Right kidney (tissue), 1 donor: ENCODE data around the gene BICD2.

Source experiments
- DNase-seq: peaks from one replicate; pipeline ENCODE4 v3.0.0-alpha.2; 2016

BICD2 gene

DNA sequence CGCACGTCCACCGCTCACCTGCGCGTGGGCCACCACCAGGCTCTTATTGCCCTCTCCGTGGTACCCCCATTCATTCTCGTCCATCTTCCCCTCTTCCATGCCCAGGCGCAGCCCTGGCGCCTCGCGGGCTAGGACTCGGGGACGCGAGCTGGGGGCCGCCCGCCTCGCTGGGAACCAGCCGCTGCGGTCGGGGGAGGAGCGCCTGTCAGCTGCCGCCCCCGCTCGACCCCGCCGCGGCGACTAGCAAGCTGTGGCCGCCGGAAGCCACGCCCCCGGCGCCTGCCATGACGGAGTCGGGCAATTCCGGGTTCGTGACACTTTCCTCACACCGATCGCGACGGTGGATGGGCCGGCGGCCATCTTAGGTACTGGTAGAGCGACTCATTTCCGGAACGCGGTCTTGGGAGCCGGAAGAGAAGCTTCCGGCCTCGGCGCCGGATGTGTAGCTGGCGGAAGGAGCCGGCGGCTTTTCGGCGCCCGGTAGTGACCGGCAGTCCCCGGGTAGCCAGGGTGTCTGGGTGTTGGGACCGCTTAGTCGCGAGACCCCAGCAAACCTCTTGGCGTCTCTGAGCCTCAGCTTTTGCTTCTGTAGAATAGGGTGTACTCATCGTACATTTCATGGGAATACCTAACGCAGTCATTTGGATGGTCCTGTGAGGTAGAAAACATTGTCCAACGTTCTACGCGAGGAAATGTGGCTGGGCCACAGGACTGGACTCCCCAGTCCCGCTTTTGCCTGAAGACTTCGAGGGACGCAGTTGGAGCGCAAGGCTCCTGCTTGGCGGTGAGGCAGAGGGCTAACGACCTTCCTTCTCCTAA lies 94.5 kb downstream of the BICD2 start, which contains the start of gene IPPK:
Gene IPPK, minus strand, starts transcription at position 242 of the 819 bp plus-strand sequence. Its CDS starts 143 bp downstream, at position 99.
- DNase-seq: peak; percentile 92

DNA sequence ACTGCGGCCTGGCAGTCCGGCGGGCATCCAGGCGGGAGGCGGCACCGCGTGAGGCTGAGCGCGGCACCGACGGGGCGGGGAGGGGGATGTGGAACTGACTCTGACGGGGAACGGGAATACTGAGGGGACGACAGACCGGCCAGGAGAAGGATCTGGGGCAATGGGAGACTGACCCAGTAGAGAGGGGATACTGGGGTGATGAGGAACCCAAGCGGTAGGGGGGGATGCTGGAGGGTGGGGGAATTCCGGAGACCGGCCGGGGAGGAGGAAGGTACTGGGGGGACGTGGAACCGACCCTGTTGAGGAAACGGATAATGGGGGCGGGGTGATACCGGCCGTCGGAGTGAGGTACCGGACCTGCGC lies 95.1 kb downstream of the BICD2 start:
- DNase-seq: no peak

DNA sequence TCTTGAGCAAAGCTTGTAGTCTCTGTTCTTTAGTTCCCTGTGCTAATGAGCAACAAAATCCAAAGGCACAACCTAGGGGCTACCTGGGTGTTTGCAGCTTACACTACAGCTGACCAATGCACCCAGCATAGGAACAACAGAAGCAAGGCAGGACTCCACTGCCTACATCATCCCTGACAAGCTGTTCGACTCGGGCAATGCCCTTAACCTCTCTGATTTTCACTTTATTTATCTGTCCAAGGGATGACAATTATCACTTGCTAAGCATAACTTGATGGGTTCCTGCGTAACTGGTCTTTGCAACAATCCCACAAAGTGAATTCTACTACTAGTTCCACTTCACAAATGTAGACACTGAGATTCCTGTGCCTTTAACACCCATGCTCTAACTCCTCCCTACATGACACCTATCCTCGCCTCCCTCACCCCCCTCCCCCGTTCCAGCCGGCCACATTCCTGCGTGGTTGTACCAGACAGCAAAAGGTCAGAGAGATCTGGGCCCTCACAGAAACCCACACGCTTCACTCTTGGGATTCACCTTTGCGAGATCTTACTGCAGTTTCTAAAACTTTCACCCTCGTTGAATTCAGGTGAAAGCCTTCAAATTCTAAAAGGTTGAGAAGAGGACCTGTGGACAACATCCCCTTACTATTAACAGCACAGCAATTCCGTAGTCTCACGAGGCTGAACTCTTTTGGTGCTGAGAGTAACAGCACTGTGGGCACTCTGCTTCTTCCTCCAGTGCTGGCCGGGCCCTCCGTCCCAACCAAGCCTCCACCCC lies 95.7 kb downstream of the BICD2 start:
- DNase-seq: peak; percentile 50

DNA sequence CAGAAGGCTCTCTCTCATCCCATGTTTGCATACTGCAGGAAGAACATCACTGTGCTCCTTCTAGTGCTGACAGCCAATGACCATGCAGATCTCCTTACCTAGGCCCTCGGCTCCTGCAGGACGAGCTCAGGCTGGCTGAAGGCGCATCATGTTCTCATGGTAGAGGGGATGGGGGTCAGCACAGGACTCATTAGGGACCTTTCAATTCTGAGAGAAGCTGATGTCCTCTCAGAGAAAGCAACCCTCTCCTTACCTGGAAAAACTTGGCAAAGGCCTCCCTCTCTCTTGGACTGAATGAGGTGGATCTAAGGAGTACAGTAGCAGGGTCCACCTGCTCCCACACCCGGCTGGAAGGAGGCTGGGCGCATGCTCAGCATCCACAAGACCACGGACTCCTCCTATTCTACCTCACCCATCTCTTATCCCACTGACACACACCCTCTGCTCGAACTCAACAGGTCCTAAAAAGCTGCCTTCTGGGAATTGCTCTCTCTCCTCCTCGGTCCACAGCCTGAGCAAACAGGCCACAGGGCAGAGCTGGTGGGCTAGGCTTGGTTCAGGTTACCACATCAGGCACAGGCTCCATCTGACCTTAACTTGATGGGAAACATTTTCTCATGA lies 97.6 kb downstream of the BICD2 start:
- DNase-seq: no peak

- no peak for DNase-seq
Measured at GRCh38 chr9:92666236-92666635, 98.4 kb downstream of the BICD2 start.

DNA sequence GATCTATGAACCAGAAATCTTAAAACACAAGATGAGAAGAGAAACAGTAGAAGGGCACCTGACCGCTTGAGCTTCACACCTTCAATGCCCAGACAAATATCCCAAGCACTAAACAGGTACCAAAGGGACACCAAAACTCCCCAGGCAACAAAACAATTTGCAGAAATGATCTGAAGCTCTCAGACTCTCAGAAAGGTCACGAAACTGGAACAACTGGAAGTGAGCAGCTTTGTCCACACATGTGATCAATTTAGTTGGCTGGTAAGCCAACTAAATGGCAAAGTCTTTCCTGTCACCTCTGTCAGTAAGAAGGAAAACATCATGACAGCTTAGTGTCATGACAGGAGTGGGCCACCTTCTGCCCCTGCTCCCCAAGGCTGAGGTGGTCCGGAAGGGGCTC lies 98.8 kb downstream of the BICD2 start:
- DNase-seq: no peak

- DNase-seq: no peak
Measured at GRCh38 chr9:92664394-92665152, 100.1 kb downstream of the BICD2 start.

- DNase-seq: no peak
Measured at GRCh38 chr9:92663951-92664350, 100.7 kb downstream of the BICD2 start.

DNA sequence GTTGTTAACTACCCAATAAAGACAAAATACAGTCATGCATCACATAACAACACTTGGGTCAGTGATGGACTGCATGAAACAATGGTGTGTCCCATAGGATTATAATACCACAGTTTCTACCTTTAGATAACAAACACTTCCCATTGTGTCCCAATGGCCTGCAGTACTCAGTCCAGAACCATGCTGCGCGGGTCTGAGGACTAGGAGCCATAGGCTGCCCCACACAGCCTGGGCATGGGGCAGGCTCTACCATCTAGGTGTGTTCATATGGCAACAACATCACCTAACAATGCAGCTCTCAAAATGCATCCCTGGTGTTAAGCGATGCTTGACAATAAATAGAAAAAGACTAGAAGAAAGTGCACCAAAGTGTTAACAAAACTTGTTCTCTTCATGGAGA lies 101.5 kb downstream of the BICD2 start:
- DNase-seq: no peak

DNA sequence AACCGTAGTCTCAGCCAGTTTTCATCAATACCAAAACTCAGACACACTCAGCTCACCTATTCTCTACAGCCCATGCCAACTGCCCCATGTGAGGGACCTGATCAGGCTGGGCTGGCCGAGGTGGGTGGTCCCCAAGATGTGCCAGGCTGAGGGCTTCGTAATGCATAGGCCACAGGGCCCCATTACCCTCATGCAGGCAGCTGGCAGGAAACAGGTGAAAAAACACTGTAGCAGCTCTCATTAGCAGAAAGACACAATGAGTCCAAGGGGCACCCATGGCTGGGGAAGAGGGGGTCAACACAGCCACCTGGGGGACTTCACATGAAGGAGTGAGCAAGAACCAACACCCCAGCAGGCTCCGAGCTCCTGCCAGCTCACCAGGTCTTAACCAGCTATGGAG lies 102.9 kb downstream of the BICD2 start:
- DNase-seq: no peak
